Stimulated activated CD8-positive, alpha-beta memory T cell treated with anti-CD3 and anti-CD28 coated beads, Interleukin-15, amount 100 ng/mL, for 4 hours (primary cell): Measurements from ENCODE around the gene CHORDC1.
"Not testable (repeated sequence)": the region's sequence is repeated elsewhere in the genome, so short reads cannot be mapped to it uniquely, and the experiment has no call there.

Experiments used
- DNase-seq, 2 donors: peaks; one replicate each; pipeline ENCODE4 v3.0.0-alpha.2; 2020; ENCODE audit warnings: low read depth in 2 of 2

The CHORDC1 gene

GRCh38 chr11:90216611-90217010 is 6.2 kb downstream of the CHORDC1 start:
- DNase-seq = no peak

GRCh38 chr11:90213322-90213721 is 9.5 kb downstream of the CHORDC1 start:
- DNase-seq = no peak

GRCh38 chr11:90208857-90209256 is 14.0 kb downstream of the CHORDC1 start:
- no peak for DNase-seq

- DNase-seq = not testable (repeated sequence)
These were observed 14.9 kb downstream of the CHORDC1 start for GRCh38 chr11:90207992-90208391.

GRCh38 chr11:90204832-90205646 is 17.8 kb downstream of the CHORDC1 start:
- DNase-seq = no peak

GRCh38 chr11:90204407-90204806 is 18.4 kb downstream of the CHORDC1 start:
- DNase-seq = no peak

GRCh38 chr11:90202342-90202741 is 20.5 kb downstream of the CHORDC1 start:
- no peak for DNase-seq

GRCh38 chr11:90197377-90197776 is 25.5 kb downstream of the CHORDC1 start:
- DNase-seq = no peak

GRCh38 chr11:90192869-90193582 is 29.8 kb downstream of the CHORDC1 start:
- no peak for DNase-seq

- DNase-seq = no peak
These were observed 33.8 kb downstream of the CHORDC1 start for GRCh38 chr11:90189011-90189410.

- no peak for DNase-seq
These were observed 35.0 kb downstream of the CHORDC1 start for GRCh38 chr11:90187839-90188238.

GRCh38 chr11:90179923-90180322 is 42.9 kb downstream of the CHORDC1 start:
- DNase-seq = no peak

GRCh38 chr11:90178751-90179150 is 44.1 kb downstream of the CHORDC1 start:
- no peak for DNase-seq

- no peak for DNase-seq
These were observed 46.8 kb downstream of the CHORDC1 start for GRCh38 chr11:90176069-90176468.

- DNase-seq = no peak
These were observed 51.5 kb downstream of the CHORDC1 start for GRCh38 chr11:90171359-90171758.

- no peak for DNase-seq
These were observed 54.3 kb downstream of the CHORDC1 start for GRCh38 chr11:90168571-90168970.

- DNase-seq = not testable (repeated sequence)
These were observed 55.1 kb downstream of the CHORDC1 start for GRCh38 chr11:90167704-90168103.

- DNase-seq = not testable (repeated sequence)
These were observed 55.8 kb downstream of the CHORDC1 start for GRCh38 chr11:90166982-90167573.
